DLD1 (cell line): Measurements from ENCODE around the gene PLPPR3.

Experiments used
- in situ Hi-C: cut with HindIII; loops from 2 replicates; pipeline ENCODE4 v1.10.0; 2017; ENCODE audit warnings: low sequenced_read_pairs

Gene PLPPR3

GRCh38 chr19:810077-810855 lies 11.5 kb downstream of the PLPPR3 start:
- in situ Hi-C loops, result no loop called here

GRCh38 chr19:808423-808775 lies 13.4 kb downstream of the PLPPR3 start:
- in situ Hi-C loops, result no loop called here

DNA sequence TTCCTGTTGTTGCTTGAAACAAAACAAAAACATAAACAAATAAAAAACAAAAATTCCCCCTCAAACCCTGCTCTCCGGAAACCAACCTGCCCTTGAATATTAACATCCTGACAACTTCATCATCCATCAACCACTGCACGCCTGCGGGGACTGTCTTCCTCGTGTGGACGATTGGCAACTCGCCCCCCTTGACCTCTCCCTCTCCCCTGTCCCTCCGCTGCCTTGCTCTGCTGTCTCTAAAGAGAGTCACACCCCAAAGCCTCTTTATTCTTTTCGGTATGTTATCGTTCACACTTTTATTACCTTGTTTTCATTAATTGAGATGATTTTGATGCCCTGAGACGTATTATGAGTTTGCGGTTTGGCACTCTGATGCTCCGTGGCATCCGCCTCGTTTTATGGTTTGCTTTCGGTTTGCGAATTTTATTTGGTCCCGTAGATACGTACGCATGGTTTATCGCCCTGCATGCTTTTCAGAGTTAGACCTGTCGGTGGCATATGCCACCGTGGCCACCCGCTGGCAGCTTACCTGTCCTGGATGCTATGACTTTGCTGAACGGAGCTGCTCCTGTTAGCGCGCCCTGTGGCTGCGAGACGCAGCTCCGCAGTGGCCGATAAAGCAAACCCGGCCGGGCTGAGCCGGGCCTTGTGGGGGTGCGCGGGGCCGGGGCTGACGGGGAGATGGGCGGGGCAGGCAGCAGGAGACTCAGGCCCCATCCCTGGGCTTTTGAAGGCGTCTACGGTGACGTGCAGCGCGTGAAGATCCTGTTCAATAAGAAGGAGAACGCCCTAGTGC lies 13.9 kb downstream of the PLPPR3 start:
- in situ Hi-C loops, result no loop called here

DNA sequence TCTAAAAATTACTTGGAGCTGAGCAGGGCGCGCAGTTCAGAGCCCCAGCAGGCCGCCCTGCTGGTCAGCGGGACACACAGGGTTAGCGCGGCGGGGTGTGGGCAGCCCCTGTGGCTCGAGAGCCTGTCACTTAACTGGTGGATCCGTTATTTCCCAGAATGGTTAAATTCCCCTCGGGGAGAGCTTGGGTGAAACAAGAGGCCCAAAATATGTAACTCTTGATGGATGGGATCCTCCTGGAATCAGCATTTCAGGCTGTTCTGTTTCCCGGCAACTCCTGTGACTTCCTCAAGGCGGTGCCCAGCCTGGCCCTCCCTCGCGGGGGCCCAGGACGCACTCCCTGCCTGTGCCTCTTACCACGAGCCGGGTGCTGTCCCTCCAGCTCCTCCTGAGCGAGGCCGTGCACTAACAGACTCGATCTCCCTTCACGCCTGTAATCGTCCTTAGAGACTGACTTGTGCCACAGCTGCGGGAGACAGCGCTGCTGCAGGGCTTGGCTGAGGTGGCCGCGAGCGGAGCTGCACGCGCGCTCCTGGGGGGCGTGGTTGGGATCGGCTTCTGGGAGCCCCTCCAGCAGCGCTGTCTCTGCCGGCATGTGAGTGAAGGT lies 14.8 kb downstream of the PLPPR3 start:
- in situ Hi-C loops, result no loop called here

GRCh38 chr19:805600-806550 lies 15.9 kb downstream of the PLPPR3 start:
- in situ Hi-C loops, result no loop called here

DNA sequence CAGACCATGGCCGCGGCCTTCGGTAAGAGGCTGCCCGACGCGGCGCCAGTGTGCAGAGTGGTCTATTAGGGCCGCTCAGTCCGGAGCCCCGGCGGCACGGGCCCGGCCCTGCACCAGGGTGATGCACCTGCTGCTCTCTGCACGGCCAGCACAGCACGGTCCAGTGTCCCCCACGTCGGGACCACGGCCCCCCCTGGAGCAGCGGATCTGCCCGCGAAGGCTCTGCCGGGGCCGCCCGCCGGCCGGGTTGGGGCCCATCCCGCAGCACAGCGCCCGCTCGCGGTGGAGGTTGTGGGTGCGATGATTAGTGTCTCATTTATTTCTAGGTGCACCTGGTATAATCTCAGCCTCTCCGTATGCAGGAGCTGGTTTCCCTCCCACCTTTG lies 16.6 kb downstream of the PLPPR3 start:
- in situ Hi-C loops, result no loop called here

- in situ Hi-C loops, result no loop called here
Observed at GRCh38 chr19:804419-805165, 17.2 kb downstream of the PLPPR3 start.

GRCh38 chr19:803686-804418 lies 17.9 kb downstream of the PLPPR3 start:
- in situ Hi-C loops, result no loop called here

GRCh38 chr19:803099-803561 lies 18.6 kb downstream of the PLPPR3 start:
- in situ Hi-C loops, result no loop called here

DNA sequence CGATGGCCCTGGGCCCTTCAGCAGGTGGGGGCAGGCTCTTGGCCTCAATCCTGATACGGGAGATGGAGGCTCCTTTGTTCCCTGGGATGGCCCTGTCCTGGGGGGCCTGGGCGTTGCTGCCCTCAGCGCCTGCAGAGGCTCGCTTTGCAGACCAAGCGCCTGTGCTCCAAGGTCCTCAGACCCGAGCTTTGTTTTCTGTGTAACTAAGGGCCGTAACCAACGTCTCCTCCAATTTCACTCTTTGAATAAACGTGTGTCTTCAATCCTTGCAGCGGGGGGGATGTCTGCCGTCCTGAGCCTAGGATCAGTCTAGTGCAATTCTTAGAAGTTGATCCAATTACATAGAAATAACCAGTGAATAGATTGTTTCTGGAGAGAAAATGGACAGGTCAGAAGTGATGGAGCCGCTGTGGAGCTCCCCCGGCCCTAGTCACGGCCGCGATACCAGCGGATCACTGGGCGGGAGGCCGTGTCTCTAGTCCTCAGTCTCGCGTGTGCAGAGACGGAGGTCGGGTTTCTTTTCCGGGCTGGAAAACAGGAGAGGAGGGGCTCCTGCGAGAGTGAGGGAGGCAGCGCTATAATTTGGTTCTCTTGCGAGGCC lies 19.2 kb downstream of the PLPPR3 start:
- in situ Hi-C loops, result no loop called here

GRCh38 chr19:801861-802497 lies 19.8 kb downstream of the PLPPR3 start:
- in situ Hi-C loops, result no loop called here

DNA sequence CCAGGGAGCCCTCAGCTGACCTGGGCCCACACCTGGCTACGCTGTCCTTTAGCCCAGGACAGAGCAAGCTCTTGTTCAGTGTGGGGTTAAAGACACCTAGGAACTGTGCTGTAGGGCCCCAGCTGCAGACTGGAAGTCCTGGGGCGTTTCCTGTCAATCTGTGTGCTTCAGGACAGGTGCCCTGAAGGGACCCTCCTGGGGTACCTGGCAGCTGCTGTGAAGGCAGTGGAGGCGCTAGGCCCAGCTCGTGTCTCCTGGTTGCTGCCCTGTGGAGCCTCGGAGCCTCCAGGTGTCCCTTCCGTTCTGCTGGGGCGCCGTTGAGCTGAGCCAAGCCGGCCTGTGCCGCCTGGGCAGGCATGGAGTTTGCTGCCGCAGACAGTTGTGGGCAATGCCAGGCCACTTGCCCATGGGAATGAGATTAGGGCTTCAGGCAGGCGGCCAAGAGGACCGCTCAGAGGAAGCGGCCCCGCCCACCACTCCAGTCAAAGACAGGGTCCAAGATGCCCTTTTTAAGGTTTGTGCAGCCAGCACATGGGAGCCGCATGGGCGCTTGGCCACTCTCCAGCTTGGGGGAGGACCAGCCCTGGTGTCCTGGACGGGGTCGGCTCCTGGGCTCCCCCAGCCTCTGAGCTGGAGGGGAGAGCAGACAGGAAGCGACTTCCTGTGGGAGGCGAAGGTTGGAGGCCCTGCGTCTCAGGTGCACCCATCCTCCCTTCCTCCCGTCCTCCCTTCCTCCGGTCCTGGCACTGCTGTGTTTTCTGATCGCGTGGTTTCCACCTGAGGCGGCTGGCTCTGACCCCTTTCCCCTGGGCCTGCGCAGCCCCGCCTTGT lies 20.5 kb downstream of the PLPPR3 start:
- in situ Hi-C loops, result no loop called here

- in situ Hi-C loops, result no loop called here
Observed at GRCh38 chr19:800360-801029, 21.3 kb downstream of the PLPPR3 start.

DNA sequence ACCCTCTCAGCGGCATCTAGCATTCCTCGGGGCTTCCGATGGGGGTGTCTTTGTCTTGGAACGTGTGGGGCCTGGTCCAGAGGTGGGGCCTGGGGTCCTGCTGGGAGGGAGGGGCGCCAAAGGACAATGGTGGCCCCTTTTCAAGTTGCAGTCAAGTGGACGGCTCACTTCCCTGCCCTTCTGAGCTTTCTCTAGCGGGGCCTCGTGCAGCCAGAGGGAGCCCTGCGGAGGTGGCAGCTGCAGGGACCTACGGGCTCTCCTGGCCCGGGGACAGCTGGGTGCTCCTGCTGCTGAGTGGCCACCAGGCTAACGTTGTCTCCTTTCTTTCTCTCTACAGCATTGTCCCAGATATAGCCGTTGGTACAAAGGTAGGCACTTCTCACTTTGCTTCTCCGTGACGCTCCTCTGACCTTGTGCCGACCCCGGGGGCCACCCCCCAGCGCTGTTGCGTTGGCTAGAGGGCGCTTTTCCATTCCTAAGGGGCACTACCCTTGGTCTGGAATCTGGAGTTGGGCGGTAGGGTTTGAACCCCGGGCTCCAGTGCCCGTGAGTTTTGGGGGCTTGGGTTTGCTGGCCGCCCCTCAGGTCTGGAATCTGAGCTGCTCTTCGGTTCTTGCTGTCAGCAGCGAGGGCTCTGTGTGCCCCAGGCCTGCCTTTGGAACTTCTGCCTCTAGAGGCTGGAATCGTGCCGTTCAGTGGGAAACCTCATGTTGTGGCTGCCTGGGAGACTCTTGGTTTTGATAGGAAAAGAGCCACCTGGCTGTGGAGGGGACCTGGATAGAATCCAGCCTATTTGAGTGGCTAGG lies 22.5 kb downstream of the PLPPR3 start:
- in situ Hi-C loops, result no loop called here

GRCh38 chr19:798415-799075 lies 23.2 kb downstream of the PLPPR3 start:
- in situ Hi-C loops, result no loop called here
